GM12891 (cell line): ENCODE results near the gene RGL1.

Source experiments
- PAX5 ChIP-seq: IDR thresholded peaks from 2 replicates; pipeline ENCODE4 v1.6.1; 2011; ENCODE audit warnings: low read length, moderate library complexity, mild to moderate bottlenecking; ENCODE audit not compliant: insufficient read depth, severe bottlenecking
- POLR2A ChIP-seq: IDR thresholded peaks from 2 replicates; pipeline ENCODE4 v1.6.1; 2011; ENCODE audit warnings: low read depth, low read length, control low read depth
- POLR2AphosphoS5 ChIP-seq: IDR thresholded peaks from 2 replicates; pipeline ENCODE4 v1.6.1; 2011; ENCODE audit warnings: low read depth, low read length, control low read depth
- POU2F2 ChIP-seq: IDR thresholded peaks from 2 replicates; pipeline ENCODE4 v1.6.1; 2011; ENCODE audit warnings: low read depth, mild to moderate bottlenecking, control low read depth, low read length, moderate library complexity
- SPI1 ChIP-seq: IDR thresholded peaks from 2 replicates; pipeline ENCODE4 v1.6.1; 2011; ENCODE audit warnings: low read depth, low read length, control low read depth
- TAF1 ChIP-seq: IDR thresholded peaks from 2 replicates; pipeline ENCODE4 v1.6.1; 2011; ENCODE audit warnings: low read depth, low read length, control low read depth

DNA sequence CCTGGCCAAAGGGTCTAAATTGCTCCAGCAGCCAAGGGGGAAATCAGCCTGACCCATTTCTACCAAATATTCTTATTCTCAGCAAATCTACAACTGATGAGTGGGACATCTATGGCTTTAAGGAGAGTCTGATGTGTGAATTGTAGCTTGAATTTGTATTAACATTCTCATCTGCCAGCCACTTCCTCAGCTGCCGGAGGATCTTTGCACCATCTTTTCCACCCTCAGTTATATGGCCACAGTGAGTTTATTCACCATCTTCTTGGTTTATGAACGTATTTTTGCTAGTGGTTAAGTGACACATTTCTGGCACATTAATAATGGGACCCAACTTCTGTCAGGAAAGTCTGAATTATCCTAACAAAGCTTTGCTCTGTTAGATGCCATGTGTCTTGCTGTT is 163.0 kb downstream of the RGL1 start:
- TF ChIP-seq POLR2A (no peak), POLR2AphosphoS5 (no peak), TAF1 (no peak), SPI1 (no peak), POU2F2 (no peak), PAX5 (no peak)
